ENCODE measurements around the gene APLP1.
"Not testable (repeated sequence)": the region's sequence is repeated elsewhere in the genome, so short reads cannot be mapped to it uniquely, and the experiment has no call there.

Gene APLP1

DNA sequence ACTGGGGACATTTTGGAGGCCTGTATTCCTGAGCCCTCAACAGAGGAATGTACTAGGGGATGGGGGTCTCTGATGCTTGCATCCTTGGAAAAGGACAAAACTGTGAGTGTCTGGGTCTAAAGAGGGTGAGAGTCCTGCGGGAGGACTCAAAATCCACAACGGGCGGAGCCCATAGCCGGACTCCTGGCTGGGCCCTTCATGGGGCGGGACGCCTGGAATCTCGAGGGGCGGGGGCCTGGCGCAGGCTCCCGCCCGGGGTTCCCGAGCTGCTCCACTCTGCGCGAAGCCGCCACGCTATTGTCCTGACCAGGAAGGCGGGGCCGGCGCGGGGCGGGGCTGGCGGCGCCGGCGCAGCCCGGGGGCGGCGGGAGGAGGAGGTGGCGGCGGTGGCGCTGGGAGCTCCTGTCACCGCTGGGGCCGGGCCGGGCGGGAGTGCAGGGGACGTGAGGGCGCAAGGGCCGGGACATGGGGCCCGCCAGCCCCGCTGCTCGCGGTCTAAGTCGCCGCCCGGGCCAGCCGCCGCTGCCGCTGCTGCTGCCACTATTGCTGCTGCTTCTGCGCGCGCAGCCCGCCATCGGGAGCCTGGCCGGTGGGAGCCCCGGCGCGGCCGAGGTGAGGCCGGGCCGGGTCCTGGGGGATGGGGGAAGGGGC, at the start of gene APLP1:
TSS of gene APLP1 (plus strand) at position 403 of the 651 bp plus-strand sequence. CDS start at position 466, 63 bp downstream.
- peak; percentile 51 for DNase-seq (ENCODE audit: low spot score)

DNA sequence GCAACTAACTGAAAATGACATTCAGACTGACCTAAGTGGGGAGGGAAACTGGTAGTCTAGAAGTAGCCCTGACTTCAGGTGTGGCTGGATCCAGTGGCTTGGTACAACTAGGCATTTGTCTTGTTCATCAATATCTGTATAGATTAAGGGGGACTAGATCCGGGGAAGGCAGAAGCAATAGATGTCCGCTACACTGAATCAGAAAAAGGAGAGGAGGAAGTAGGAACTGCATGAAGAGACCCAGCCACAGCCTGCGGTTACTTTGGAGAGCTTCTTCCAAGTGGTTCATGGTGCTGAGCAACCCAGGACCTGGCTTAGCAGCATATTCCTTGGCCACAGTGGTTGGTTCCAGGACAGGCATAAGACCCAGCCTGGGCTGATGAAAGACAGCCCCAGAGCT, 45.8 kb upstream of the APLP1 start:
- no peak for DNase-seq (ENCODE audit: low spot score)

DNA sequence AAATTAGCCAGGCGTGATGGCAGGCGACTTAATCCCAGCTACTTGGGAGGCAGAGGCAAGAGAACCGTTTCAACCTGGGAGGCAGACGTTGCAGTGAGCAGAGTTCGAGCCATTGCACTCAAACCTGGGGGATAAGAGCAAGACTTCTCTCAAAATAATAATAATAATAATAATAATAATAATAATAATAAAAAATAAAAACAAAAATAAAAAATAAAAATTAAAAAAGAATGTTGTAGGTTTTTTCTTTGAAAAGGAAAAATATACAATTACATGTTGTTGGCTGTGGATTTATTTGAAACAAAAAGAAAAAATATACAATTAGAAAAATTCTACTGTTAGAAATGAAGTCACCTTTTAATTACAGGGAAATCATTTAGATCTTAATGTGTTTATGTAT, 44.2 kb upstream of the APLP1 start:
- DNase-seq (ENCODE audit: low spot score), result no peak

DNA sequence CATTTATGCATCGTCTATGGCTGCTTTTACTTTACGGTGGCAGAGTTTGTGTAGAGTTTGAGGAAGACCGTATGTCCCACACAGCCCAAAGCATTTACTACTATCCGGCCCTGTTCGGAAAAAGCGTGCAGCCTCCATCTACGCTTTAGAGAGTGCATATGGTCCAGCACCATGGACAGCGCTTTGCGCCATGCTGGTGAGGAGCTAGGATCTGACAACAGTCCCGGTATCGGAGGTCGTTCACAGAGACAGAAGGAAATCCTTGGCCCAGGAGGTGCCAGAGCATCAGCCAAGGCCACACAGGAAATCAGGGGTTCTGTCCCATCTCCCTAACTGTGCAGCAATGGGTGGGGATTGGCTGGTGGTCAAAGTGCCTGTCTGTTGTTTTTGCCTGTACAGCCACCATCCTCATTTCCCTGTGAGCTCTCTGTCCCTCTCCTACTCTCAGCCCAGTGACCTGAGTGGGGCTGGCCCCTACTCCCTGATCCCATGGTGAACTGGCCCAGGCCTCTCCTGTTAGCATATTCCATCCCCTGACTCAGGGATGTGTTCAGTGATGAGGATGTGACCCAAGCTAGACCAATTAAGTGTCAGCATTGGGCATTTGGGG, 39.6 kb upstream of the APLP1 start:
- DNase-seq (ENCODE audit: low spot score), result peak; percentile 27

DNA sequence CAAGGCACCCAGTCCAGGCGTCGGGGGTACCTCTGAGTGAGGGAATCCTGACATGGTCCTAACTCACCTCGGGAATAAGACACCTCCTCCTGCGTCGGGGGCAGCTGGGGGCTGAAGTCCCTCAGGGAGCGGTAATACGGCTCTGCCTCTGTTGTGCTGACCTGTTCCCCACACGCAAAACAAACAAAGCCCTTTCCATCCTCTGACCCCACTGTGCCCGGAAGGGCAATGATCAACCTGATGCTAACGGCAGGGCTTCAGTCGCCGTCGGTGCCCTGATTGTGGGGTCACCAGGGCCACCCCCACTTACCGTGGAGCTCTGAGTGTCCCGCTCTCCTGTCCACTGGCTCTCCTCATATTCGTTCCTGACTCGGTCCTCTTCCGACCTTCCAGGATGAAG, 37.4 kb upstream of the APLP1 start:
- no peak for DNase-seq (ENCODE audit: low spot score)

DNA sequence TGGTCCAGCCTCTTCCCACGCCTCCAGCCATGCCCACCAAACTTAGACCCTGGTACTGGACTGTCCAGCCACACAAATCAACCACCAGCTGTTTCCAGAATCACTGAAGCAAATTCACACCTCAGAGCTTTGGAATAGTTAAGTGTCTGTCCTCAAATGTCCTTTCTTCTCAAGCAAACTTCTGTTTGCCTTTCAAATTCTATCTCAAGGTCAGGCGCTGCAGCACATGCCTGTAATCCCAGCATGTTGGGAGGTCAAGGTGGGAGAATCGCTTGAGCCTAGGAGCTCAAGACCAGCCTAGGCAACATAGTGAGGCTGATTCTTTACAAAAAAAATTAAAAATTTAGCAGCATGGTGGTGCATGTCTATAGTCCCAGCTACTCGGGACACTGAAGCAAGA, 36.3 kb upstream of the APLP1 start:
- no peak for DNase-seq (ENCODE audit: low spot score)

DNA sequence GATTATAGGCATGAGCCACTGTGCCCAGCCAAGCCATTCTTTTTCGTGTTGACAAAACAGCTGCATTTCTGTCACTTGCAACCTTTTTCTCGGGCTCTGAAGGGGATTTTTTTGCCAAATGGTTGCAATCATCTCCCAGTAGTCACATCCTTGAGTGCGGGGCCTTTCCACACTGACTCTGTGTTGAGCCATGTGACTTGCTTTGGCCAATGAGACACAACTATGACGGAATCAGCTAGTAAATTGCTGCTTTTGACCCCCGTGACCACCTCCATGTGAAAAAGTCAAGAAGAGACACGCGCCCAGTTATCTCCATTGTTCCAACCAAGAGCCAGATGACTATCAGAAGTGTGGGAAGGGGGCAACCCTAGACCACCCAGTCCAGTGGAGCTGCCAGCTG, 34.4 kb upstream of the APLP1 start:
- DNase-seq (ENCODE audit: low spot score), result no peak

DNA sequence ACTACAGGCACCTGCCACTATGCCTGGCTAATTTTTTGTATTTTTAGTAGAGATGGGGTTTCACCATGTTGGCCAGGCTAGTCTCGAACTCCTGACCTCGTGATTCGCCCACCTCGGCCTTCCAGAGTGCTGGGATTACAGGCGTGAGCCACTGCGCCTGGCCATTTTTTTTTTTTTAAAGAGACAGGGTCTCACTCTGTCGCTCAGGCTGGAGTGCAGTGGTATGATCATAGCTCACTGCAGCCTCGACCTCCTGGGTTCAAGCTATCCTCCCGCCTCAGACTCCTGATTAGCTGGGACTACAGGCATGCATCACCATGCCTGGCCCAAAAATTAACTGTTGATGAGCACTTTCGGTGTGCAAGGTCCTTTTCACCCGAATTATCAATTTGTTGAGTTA, 32.3 kb upstream of the APLP1 start:
- DNase-seq (ENCODE audit: low spot score), result not testable (repeated sequence)

DNA sequence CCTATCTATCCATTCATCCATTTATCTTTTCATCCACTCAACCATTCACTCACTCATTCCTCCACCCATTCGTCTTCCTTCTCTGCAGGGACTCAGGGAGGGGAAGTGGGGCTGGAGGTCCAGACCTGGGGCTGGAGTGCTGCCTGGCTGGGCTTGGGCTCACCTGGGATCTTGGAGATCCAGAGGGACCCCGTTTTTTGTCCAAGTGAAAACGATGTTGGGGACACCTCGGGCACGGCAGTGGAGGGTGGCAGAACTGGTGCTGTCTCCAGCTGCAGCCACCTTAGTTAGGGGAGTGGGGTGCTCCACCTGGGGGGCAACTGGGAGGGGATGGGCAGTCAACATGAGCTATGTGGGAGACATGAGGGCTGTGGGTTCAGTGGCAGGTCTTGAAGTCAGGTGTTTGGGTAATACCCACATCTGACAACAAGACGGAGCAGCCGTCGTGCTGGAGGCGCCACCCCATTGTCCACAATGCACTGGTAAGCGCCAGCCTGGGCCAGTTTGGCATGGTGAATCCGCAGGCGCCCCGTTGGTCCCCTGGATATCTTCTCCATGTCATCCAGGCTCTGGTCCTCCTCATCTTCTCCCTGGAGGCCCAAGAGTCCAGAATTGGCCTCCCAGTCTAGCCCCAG, 26.3 kb upstream of the APLP1 start:
- no peak for DNase-seq (ENCODE audit: low spot score)

DNA sequence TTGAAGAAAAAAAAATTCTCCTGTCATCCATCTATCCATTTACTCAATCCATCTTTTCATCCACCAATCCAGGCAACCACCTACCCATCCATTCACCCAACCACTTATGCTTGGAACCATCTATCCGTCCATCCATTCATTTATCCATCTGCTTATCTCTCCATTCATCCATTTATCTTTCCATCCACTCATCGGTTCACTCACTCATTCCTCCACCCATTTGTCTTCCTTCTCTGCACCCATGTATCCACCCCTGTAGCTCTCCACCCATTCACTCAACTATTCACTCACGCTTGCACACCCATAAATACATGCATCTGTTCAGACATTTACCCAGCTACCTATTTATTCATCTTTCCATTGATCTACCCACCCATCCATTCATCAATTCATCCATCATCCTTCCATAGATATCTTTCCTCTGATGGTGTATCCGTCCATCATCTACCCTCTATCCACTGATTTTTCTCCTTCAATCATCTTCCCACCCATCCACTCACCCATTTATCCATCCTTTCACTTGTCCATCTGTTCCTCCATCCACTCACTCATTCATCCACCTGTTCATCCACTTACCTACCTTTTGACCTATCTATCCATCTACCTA, 25.6 kb upstream of the APLP1 start:
- DNase-seq (ENCODE audit: low spot score), result no peak

DNA sequence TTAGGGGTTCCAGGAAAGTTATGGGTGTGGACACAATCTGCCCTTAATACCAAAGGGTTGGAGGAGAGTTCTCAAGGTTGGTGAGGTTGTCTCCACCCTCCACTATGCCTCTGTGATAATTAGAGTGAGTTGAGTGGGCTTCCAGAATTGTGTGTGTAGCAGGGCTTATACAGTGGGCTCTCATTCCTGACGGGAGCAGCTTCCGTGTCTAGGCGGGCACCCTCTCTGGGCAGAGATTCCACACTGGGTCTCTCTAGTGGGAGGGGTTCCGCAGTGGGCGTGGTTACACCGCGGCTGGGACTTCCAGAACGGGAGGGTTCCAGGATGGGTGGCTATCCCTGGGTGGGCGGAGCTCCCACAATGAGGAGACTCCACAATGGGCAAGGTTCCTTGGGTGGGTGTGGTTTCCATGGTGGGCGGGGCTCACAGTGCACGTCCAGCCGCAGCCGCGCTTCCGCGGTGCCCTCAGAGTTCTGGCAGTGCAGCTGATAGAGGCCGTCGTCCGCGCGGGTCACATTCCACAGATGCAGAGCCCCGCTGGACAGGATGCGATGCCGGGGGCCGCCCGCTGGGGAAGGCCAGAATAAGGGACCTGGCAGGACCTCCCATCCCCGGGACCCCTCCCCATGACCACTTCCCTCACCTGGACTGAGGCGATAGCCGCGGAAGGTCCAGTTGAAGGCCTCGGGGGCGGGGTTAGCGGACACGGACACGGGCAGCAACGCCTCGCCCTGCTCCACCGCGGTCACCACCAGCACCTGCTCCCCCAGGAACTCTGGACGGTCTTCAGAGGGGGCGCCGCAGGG, 24.5 kb upstream of the APLP1 start:
- DNase-seq (ENCODE audit: low spot score), result no peak

DNA sequence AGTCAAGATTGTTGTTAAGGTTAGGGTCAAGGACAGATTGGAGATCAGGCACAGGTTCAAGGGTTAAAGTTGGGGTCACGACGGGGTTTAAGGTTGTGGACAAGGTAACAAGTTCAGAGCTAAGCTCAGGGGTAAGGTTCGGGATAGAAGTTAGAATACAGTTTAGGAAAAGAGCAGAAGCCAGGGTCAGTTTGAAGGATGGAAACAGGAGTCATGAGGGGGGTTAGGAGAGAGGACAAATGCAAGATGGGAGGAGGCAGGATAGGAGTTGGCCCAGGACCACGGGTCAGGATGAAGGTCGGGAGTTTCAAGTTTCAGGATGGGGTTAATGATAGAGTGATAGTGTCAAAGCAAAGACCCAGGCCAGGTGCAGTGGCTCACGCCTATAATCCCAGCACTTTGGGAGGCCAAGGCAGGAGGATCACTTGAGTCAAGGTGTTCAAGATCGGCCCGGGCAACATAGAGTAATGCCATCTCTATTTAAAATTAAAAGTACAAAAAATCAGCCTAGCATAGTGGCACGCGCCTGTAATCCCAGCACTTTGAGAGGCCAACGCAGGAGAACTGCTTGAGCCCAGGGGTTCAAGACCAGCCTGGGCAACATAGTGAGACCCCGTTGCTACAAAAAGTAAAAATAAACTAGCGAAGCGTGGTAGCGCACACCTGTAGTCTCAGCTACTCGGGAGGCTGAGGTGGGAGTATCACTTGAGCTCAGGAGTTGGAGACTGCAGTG, 23.7 kb upstream of the APLP1 start:
- no peak for DNase-seq (ENCODE audit: low spot score)

DNA sequence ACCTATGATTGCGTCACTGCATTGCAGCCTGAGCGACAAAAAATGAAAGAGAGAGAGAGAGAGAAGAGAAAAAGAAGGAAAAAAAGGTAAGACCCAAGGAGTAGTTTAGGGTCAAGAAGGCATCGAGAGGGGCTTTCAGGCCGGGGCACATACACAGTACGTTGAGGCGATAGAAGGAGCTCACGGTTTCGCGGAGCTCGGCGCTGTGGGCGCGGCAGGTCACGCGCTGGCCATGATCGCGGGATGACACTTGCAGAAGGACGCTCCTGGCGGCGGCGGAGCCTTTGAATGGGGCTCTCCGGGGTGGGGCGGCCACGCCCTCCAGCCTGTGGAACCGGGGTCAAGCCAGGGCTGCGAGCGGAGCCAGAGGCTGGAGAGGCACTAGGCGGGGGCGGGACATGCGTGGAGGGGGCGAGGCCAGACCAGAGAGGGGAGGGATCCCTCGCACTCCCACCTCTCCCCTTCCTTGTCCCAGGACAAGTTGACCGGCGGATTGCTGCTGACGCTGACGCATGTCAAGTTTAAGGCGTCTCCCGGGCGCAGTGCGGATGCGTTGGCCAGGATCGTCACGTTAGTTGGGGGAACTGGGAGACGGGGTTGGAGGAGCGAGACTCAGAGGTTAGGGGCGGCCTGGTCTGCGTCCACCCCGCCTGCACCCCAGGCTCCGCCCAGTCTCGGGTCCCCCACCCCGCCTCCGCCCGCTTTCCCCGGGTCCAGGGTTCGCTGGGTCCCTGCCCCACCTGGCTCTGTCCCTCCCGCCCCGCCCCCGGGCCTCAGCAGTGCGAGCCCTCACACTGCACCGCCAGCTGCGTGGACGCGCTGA, 22.9 kb upstream of the APLP1 start:
- no peak for DNase-seq (ENCODE audit: low spot score)

DNA sequence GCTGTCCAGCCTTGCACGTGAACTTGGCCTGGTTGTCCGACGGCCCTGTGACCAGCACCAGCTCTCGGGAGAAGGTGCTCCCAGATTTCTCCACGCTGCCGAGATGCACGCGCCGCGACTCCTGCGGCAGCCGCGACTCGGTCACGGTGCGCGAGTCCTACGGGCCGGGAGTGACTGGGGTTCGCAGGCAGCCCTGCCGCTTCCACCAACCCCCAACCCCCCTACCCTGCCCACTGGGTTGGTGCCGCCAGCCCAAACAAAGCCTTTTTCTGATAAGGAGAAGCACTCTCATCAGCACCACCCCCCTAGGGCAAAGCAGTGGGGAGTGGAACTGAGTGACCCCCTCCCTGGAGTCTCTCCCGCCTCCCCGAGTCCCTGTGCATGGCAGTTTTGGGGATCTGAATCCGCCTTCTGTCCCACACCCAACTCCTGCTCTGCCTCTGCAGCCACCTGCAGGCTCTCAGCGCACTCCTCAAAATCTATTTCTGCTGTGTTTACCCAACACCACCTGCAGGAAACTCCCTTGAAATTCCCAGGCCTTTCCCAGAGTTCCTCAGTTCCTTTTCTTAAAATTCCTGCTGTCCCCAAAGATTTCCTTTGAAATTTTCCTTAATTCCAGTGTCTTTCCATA, 22.2 kb upstream of the APLP1 start:
- no peak for DNase-seq (ENCODE audit: low spot score)

DNA sequence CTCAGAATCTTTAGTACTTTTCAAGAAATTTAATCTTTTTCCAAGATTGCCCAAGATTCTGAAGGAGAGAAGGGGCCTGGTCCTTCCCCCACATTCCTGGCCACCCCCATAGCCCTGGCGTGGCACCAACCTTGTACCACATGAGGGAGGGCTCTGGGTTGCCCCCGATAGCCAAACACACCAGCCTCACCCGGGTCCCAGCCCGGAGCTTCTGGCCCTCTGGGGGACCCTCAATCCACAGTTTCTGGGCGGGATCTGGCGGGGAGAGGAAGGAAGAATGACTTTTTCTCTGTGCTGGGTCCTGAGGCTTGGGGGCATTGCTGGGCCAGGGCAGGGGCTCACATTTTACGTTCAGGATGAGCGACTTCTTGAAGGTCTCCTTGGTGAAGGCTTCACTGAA, 20.5 kb upstream of the APLP1 start:
- DNase-seq (ENCODE audit: low spot score), result no peak

DNA sequence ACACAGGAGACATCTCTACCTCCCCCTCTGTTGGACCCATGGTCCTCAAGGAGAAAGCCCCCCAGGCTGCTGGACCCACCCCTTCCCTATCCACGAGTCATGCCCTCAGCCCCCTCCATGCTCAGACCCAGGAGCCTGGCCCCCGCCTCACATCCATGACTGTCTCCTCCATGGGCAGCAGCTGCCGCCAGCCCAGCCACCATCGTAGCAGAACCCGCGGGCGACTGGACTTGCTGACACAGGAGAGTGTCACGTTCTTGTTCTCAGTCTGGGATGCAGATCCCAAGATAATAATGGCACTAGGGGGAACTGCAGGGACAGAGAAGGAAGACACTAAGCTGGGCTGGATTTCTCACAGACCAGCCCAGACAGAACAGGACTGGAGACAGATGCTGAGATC, 19.9 kb upstream of the APLP1 start:
- no peak for DNase-seq (ENCODE audit: low spot score)

DNA sequence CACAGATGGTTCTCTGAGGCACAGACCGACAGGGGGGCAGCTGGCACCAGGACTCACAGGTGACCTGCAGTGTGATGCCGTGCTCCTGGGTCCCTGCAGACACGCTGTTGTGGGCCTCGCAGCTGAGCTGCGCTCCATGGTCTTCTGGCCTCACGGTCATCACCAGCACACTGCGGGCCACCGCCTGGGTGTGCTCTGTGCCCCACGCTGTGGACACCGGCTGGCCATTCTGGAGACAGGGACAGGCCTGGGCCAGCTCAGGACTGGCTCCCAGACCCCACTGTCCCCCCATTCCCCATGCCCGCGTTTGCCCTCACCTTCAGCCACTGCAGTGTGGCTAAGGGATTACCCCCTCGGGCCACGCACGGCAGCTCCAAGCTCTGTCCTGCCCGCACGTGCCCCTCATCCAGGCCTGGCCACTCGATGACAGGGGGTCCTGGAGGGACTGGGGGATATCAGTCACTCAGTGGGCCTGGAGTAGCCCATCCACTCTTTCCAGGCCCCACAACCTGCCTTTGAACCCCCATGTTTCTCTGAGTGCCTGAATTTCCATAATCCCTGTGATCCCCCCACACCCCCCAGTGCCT, 19.4 kb upstream of the APLP1 start:
- DNase-seq (ENCODE audit: low spot score), result no peak

DNA sequence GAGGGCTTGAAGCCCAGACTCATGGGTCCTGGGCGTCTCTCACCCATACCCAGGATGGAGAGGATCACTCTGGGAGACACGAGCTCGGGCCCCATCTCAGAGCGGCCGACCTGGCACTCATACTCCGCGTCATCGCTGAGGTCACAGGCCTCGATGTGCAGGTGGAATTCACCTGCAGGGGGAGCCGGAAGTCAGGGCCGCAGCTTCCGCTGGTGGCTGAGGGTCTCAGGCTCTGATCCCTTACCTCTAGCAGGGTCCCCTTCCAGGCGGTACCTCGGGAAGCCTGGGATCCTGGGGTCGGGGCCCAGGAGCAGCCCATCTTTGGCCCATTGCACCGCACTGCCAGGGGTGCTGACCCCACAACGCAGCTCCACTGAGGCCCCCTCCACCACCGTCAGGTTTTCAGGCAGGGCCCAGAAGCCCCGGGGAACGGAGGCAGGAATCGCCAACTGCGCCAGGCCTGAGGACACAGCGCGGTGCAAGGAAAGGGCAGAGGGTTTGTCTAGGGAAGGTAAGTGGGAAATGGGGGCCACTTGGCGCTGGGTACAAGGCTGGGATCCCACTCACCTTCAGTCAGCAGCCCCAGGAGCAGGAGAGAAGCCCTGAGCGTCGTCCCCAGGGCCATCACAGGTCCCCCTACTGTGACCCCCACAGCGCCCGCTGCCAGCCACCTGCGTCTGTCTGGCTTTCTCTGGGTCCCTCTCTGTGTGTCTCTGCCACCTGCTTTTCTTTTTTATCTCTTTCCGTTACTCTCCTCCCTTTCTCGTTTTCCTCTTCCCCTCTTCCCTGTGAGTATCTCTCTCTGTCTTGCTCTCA, 17.0 kb upstream of the APLP1 start:
- no peak for DNase-seq (ENCODE audit: low spot score)
